CD4-positive, alpha-beta T cell treated with Interferon gamma for 1 hour (primary cell): ENCODE data around the gene NBEAL2.
A peak's percentile ranks its signal among the peaks of the same experiment; 100 is the strongest.

ENCODE experiments used
- DNase-seq: peaks from one replicate; pipeline ENCODE4 v3.0.0-alpha.2; 2020

The NBEAL2 gene

DNA sequence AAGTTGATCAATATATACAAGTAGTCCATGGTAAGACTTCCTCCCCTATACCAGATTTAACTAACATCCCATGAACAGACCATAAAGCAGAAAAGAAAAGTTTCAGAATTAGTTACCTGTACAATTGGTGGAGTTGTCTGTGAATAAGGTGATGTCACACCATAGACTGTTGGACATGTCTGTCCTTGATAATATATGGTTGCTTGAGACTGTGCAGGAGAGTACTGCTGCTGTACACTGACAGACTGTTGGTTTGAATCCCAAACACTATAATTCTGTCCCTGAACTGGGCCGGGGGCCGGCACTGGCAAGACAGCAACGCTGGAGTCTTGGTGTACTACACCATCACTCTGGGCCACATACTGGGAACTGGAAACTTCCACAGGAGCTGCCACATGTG, 77.2 kb downstream of the NBEAL2 start:
- no peak for DNase-seq

DNA sequence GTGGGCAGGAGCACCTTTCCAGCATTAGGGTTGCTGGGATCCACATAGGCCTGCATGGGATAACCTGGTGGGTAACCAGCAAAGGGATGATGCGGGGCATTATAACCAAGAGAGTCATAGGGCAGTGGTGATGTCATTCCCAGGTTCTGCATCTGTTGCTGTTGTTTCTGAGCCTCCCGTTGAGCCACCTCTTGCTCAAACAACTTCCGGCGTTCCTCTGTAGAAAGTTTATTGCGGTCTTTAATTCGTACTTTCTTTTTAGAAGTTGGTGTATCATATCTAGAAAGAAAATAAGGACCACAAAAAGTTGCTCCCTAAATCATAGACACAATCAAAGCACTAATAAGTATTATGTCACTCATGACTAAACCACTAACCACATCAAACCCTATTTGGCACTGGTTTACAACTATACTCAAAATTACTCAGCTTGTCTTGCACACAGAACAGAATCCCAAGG, 77.8 kb downstream of the NBEAL2 start:
- peak; percentile 36 for DNase-seq
